ENCODE results near the gene DCANP1.
A peak's percentile ranks its signal among the peaks of the same experiment; 100 is the strongest.

The DCANP1 gene

GRCh38 chr5:135417083-135417482 is 30.1 kb downstream of the DCANP1 start:
- no peak for DNase-seq

- no peak for DNase-seq
These were observed 42.1 kb downstream of the DCANP1 start for GRCh38 chr5:135405082-135405481.

GRCh38 chr5:135402031-135402430 is 45.1 kb downstream of the DCANP1 start:
- DNase-seq: no peak

- no peak for DNase-seq
These were observed 46.3 kb downstream of the DCANP1 start for GRCh38 chr5:135400866-135401265.

GRCh38 chr5:135399794-135400542 is 47.2 kb downstream of the DCANP1 start:
- no peak for DNase-seq

GRCh38 chr5:135398855-135399793 is 48.0 kb downstream of the DCANP1 start, which contains the start of gene MACROH2A1:
Gene MACROH2A1 (minus strand): TSS chr5:135399231. CDS start chr5:135389093, 10,138 bp downstream.
- peak; percentile 88 for DNase-seq

- peak; percentile 38 for DNase-seq
These were observed 48.8 kb downstream of the DCANP1 start for GRCh38 chr5:135398160-135398854.

- DNase-seq: no peak
These were observed 50.1 kb downstream of the DCANP1 start for GRCh38 chr5:135397084-135397483.

- no peak for DNase-seq
These were observed 50.6 kb downstream of the DCANP1 start for GRCh38 chr5:135396459-135397055.

GRCh38 chr5:135395866-135396265 is 51.3 kb downstream of the DCANP1 start:
- DNase-seq: no peak

GRCh38 chr5:135395451-135395850 is 51.7 kb downstream of the DCANP1 start:
- DNase-seq: no peak
